Mucosa of descending colon (tissue), 3 donors: Measurements from ENCODE around the gene NEUROD4. TPM values are rescaled to one million over a fixed set of nuclear protein-coding genes. Genes with fewer than 3 reads are reported as not detected.
A peak's percentile ranks its signal among the peaks of the same experiment; 100 is the strongest.

ENCODE experiments used
- ATAC-seq: fragments of 200-7000 bp; cut with Tn5 transposase; one replicate; pipeline ENCODE4 v1.9.1; 2020; ENCODE audit warnings: mild to moderate bottlenecking, moderate library complexity
- DNase-seq, 3 donors: peaks; one replicate each; pipeline ENCODE4 v3.0.0-alpha.2; 2020
- H3K36me3 ChIP-seq: fragments of 200-600 bp; one replicate; pipeline ENCODE4 v1.8.0; 2021; ENCODE audit warnings: low read depth, mild to moderate bottlenecking
- H3K4me1 ChIP-seq: fragments of 200-600 bp; one replicate; pipeline ENCODE4 v1.8.0; 2021; ENCODE audit warnings: low read depth, mild to moderate bottlenecking
- H3K4me3 ChIP-seq: fragments of 200-600 bp; one replicate; pipeline ENCODE4 v1.8.0; 2021; ENCODE audit warnings: mild to moderate bottlenecking
- H3K9me3 ChIP-seq: fragments of 200-600 bp; one replicate; pipeline ENCODE4 v1.8.0; 2021; ENCODE audit warnings: mild to moderate bottlenecking
- intact Hi-C, 2 donors: fragments of 100-400 bp; cut with DNase I in 1 of 2; cut with micrococcal nuclease in 1 of 2; formaldehyde crosslinking; loops; one replicate each; pipeline versions ENCODE4 v1.11.0 to v1.11.1; 2022; cut with DNase I, micrococcal nuclease
- total RNA-seq, 3 donors: library from RNA; stranded (reverse); fragmentation: NEBNext Ultra II Directional in 2 of 3; extraction: Animal tissue kit (Norgen Biotek cat#: 25700) in 2 of 3; gene quantifications; one replicate each; pipeline versions ENCODE4 v1.2.1 to v1.2.4, GENCODE V29; 2021 to 2023
- TF ChIP-seq, protein P1 (sequence below): fragments of 200-600 bp; IDR thresholded peaks from one replicate; pipeline ENCODE4 v1.8.0; 2022; ENCODE audit warnings: antibody characterized with exemption, mild to moderate bottlenecking
- donor health status: DM: no; HTN: no; CAD: no; lungs with moderate emphysema.
- donor health status: DM: no; HTN: no; CAD: no.
- donor health status: DM: no; HTN: yes; CAD: no.

NEUROD4 gene
- total RNA-seq, 3 donors from 2014 or later, result not detected

DNA sequence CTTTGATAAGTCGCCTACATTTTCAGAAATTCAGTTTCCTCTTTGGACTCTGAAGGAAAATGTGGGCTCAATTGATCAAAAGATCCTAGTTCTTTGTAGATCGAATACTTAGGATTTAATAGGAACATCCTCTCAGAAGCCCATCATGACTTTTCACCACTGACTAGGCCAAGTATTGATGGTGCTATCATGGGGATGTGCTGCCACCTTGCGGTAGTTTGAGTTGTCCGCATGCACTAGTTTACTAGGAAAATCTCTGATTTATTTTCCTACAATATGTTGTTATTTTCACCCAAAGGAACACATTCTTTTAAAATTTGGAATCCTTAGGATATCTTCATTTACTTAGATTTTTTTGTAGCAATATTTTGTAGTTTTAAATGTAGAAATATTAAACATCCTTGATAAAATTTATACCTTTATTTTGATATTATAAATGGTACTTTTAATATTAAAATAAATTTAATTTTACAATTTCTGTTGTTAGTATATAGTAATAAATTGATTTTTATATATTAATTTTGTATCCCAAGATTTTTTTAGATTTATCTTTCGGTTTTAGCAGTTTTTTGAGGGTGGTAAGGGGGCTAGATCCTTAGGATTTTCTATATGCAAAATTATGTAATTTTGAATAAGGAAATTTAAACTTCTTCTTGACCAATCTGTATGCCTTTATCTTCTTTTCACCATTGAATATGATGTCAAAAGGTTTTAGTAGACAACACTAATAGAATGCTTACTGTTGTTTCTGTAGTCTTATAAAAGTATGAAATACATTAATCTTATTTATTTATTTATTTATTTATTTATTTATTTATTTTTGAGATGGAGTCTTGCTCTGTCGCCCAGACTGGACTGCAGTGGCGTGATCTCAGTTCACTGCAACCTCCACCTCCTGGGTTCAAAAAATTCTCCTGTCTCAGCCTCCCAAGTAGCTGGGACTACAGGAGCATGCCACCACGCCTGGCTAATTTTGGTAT is 53.6 kb downstream of the NEUROD4 start:
- no peaks in the 10 kb centered on the region for H3K9me3 ChIP-seq
- TF ChIP-seq, protein P1, sequence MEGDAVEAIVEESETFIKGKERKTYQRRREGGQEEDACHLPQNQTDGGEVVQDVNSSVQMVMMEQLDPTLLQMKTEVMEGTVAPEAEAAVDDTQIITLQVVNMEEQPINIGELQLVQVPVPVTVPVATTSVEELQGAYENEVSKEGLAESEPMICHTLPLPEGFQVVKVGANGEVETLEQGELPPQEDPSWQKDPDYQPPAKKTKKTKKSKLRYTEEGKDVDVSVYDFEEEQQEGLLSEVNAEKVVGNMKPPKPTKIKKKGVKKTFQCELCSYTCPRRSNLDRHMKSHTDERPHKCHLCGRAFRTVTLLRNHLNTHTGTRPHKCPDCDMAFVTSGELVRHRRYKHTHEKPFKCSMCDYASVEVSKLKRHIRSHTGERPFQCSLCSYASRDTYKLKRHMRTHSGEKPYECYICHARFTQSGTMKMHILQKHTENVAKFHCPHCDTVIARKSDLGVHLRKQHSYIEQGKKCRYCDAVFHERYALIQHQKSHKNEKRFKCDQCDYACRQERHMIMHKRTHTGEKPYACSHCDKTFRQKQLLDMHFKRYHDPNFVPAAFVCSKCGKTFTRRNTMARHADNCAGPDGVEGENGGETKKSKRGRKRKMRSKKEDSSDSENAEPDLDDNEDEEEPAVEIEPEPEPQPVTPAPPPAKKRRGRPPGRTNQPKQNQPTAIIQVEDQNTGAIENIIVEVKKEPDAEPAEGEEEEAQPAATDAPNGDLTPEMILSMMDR, result peak; percentile 68
- no peak overlapping the region for H3K4me3 ChIP-seq
- DNase-seq (peak in 2 of 3 donors; percentile 65 to 81), ATAC-seq (peak; percentile 68)
- no peaks in the 10 kb centered on the region for H3K4me1 ChIP-seq
- H3K36me3 ChIP-seq, result no peaks in the 10 kb centered on the region
- intact Hi-C loops, result loop anchor here (2.0 to 5.0 kb wide), 2 partner anchors 79 to 81 kb away; no protein-coding TSS in a partner anchor

GRCh38 chr12:55074806-55075205 is 55.0 kb downstream of the NEUROD4 start:
- ATAC-seq (no peak), DNase-seq (no peak)
- H3K36me3 ChIP-seq, result no peaks in the 10 kb centered on the region
- H3K4me1 ChIP-seq, result no peaks in the 10 kb centered on the region
- intact Hi-C loops, result loop anchor here in 1 of 2 donors (5.0 kb wide), 1 partner anchor 83 kb away; no protein-coding TSS in a partner anchor
- TF ChIP-seq, protein P1, result no peak
- H3K4me3 ChIP-seq, result no peak overlapping the region
- H3K9me3 ChIP-seq, result peaks cover 2% of the 10 kb centered on the region

Other genes with a start within 250 kb of the NEUROD4 start
- not detected for gene MUCL1, start 165.5 kb upstream of the NEUROD4 start, total RNA-seq
- 1 to 10 TPM in 2 of 3 donors, under 1 TPM in 1; 0.75 to 2.7 (median 1.7) TPM for gene TESPA1, start 35.2 kb upstream of the NEUROD4 start, total RNA-seq
- gene OR9K2, start 106.4 kb downstream of the NEUROD4 start, total RNA-seq, result not detected
- not detected for gene OR10A7, start 201.1 kb downstream of the NEUROD4 start, total RNA-seq
- not detected for gene OR6C74, start 224.6 kb downstream of the NEUROD4 start, total RNA-seq